ENCODE results near the gene PRKG1.

- TF ChIP-seq CTCF (IDR thresholded peaks at IDR 0.05) (no peak), POLR2A (IDR thresholded peaks at IDR 0.05) (no peak)
Observed at GRCh38 chr10:51485668-51486067, 411.4 kb downstream of the PRKG1 start.

All from Peyer's patch (tissue), 4 donors.